ENCODE results near the gene MAPK8IP3.

Gene MAPK8IP3

DNA sequence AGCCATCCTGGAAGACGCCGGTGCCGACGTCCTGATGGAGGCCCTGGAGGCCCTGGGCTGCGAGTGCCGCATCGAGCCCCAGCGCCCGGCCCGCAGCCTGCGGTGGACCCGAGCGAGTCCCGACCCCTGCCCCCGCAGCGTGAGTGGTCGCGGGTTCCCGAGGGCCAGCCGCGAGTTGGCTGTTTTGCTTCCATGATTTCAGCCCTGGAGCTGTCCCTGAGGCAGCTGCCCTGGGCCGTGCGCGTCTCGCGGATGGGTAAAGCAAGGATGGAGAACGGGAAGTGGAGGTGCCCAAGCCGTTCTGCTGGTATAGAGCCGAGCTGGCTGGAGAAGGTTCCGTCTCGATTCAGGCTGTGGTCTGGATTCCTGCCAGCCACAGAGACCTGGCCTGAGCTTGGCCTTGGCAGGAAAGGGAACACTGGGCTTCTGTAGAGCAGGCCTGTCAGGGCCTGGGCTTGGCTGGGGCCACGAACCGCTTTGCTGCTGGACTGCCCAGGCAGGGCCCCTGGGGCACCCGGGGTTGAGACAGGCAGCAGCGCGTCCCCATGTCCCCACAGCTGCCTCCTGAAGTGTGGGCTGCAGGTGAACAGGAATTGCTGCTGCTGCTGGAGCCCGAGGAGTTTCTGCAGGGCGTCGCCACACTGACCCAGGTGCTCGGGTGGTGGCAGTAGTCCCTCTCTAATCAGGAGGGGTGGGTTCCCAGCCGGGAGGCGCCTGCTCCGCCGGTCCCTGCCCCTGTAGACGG, 67.9 kb downstream of the MAPK8IP3 start:
- DNase-seq (ENCODE audit: low read depth): no peak

- no peak for DNase-seq (ENCODE audit: low read depth)
Measured at GRCh38 chr16:1774448-1774780, 68.4 kb downstream of the MAPK8IP3 start.

- no peak for DNase-seq (ENCODE audit: low read depth)
Measured at GRCh38 chr16:1775006-1775845, 69.2 kb downstream of the MAPK8IP3 start.

GRCh38 chr16:1775846-1776671, 70.1 kb downstream of the MAPK8IP3 start:
- DNase-seq (ENCODE audit: low read depth): no peak

- no peak for DNase-seq (ENCODE audit: low read depth)
Measured at GRCh38 chr16:1776672-1776955, 70.6 kb downstream of the MAPK8IP3 start.

- no peak for DNase-seq (ENCODE audit: low read depth)
Measured at GRCh38 chr16:1776991-1777374, 71.0 kb downstream of the MAPK8IP3 start.

- no peak for DNase-seq (ENCODE audit: low read depth)
Measured at GRCh38 chr16:1777375-1778199, 71.6 kb downstream of the MAPK8IP3 start.

- DNase-seq (ENCODE audit: low read depth): no peak
Measured at GRCh38 chr16:1778200-1779179, 72.5 kb downstream of the MAPK8IP3 start.

DNA sequence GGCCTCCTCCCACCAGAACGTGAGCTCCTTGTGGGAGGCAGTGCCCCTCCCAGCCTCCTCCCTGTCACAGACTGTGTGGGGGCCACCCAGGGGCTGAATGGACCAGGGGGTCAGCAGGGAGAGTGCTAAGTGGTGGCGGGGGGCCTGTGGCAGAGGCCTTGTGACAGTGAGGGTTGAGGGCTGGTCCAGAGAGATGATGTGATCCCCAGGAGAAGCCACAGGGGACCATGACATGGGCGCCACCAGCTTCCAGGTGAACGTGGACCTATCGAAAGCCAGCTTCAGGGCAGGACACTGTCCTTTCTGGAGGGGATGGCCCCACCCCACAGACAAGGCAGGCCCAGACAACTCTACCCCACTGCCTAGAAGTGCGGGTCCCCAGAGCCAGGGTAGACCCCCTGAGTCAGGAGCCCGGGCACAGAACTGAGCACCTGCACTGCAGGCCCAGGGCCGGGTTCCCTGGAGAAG, 73.3 kb downstream of the MAPK8IP3 start:
- no peak for DNase-seq (ENCODE audit: low read depth)

GRCh38 chr16:1779741-1780676, 74.0 kb downstream of the MAPK8IP3 start:
- no peak for DNase-seq (ENCODE audit: low read depth)

- no peak for DNase-seq (ENCODE audit: low read depth)
Measured at GRCh38 chr16:1780677-1781072, 74.7 kb downstream of the MAPK8IP3 start.

- DNase-seq (ENCODE audit: low read depth): no peak
Measured at GRCh38 chr16:1781254-1781653, 75.3 kb downstream of the MAPK8IP3 start.

- no peak for DNase-seq (ENCODE audit: low read depth)
Measured at GRCh38 chr16:1781758-1782407, 75.9 kb downstream of the MAPK8IP3 start.

GRCh38 chr16:1782408-1783264, 76.6 kb downstream of the MAPK8IP3 start, which contains the start of the genes NUBP2 and SPSB3:
TSS of gene NUBP2 (plus strand) at chr16:1782960. CDS start at chr16:1783021, 61 bp downstream.
TSS of gene SPSB3 (minus strand) at chr16:1782571. CDS start at chr16:1781483, 1,088 bp downstream.
- DNase-seq (ENCODE audit: low read depth): peak; percentile 100

GRCh38 chr16:1784977-1785845, 79.2 kb downstream of the MAPK8IP3 start:
- DNase-seq (ENCODE audit: low read depth): no peak

GRCh38 chr16:1785846-1786170, 79.8 kb downstream of the MAPK8IP3 start:
- no peak for DNase-seq (ENCODE audit: low read depth)
